ENCODE results near the gene ARID1B. TPM values are rescaled to one million over a fixed set of nuclear protein-coding genes. Genes with fewer than 3 reads are reported as not detected.

ARID1B gene
- total and polyA plus RNA-seq, 10 of the 15 experiments (the other 5 are each of a cell fraction or from before 2014, with no cell fraction given) = 24.7 to 133 (median 54.6) TPM

DNA sequence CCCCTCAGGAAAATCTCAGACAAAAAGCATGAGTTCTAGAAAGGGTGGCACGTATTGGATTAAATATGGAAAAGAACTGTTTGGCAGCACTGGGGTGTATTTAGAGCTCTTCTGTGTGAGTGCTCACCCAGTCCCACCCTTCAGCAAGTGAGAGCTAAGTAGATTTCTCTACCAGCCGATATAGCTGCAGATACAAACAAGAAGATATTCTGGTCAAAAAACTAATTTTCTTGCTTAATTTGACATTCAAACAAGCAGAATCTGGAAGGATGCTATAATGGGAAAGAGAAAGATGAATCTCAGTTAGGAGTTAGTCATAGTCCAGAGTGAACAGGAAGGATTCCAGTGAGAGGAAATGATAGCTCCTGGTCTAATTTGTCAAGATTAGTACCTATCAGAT, 314.1 kb downstream of the ARID1B start (continued):
- TF ChIP-seq BCL3 (IDR thresholded peaks at IDR 0.05; ENCODE audit: borderline replicate concordance, insufficient read depth, low read depth, low read length, poor library complexity, severe bottlenecking) = no peak

DNA sequence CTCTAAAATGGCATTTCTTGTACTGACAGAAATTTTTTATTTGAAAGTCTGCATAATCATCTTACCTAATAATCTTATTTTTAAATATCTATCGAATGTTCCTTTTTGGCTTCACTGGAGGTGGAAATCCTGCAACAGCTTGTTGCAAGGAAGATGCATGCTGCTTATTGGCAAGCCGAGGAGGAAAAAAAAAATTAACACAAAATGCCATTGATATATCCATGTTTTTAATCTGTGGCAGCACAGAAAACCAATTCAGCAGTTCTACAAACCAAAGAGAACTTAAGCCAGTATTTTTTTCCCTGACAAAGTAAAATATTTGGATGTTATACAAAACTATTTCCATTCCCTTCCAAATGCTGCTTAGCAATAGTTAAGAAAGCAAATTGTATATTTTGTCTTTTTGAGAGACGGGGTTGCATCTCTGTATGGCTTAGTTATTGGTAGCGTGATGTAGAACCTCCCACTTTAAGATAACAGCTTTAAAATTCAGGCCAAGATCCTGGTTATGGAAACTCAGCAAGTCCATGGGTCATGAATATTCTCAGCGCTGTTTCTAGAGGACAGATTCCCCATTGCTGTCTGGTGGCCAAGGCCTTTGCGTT, 314.8 kb downstream of the ARID1B start:
- Histone ChIP-seq H3K9me3 (replicated peaks; ENCODE audit: control insufficient read depth, insufficient read depth, low read length) (no peaks in the 10 kb centered on the region), H3K36me3 (ENCODE audit: control insufficient read depth in 2 of 2, insufficient read depth in 2 of 2, low read length in 1 of 2) (peaks cover 2 to 27% of the 10 kb centered on the region in 2 experiments), H3K27me3 (replicated peaks in 1 of 2; ENCODE audit: control insufficient read depth in 2 of 2, insufficient read depth in 2 of 2, low read length in 1 of 2) (no peaks in the 10 kb centered on the region), H4K20me1 (ENCODE audit: control insufficient read depth, insufficient read depth) (peaks cover 7% of the 10 kb centered on the region; the same call in 1 of the 2 replicates), H3K4me2 (ENCODE audit: control insufficient read depth, insufficient read depth) (no peak overlapping the region), H3K4me3 (no peak overlapping the region), H2AFZ (ENCODE audit: control insufficient read depth, low read depth, low read length) (no peak overlapping the region), H3K27ac (ENCODE audit: control insufficient read depth, insufficient read depth) (no peak overlapping the region), H3K4me1 (ENCODE audit: control insufficient read depth, insufficient read depth, low read length) (peaks cover 4% of the 10 kb centered on the region; the same call in 1 of the 2 replicates), H3K9ac (ENCODE audit: control insufficient read depth, insufficient read depth, low read length) (no peak overlapping the region), H3K79me2 (ENCODE audit: control insufficient read depth, insufficient read depth, low read length) (no peaks in the 10 kb centered on the region)
- SMC1A ChIA-PET (ENCODE audit: uncharacterized antibody, unreplicated experiment) = interaction anchor here (0.6 to 1.3 kb wide), 2 partner anchors 16 to 105 kb away, joined by 3 read pairs; no protein-coding TSS in a partner anchor
- ATAC-seq = no peak
- FAIRE-seq = no peak
- CTCF ChIA-PET = no interaction called here
- POLR2A ChIA-PET = no interaction called here
- intact Hi-C loops (cut with micrococcal nuclease; ENCODE audit: unreplicated experiment) (no loop called here), in situ Hi-C loops (cut with MboI) (no loop called here)
- 98% methylated on average over 6 of the region's 6 CpGs for WGBS (ENCODE audit: insufficient coverage, insufficient replicate concordance, low lambda C conversion rate, missing lambda C conversion rate)
- BruUV-seq (replicated peaks) = no TSS peak
- RAD21 ChIA-PET (ENCODE audit: unreplicated experiment) = no interaction called here
- DNase-seq (ENCODE audit: low read depth, low spot score) = no peak
- TF ChIP-seq RAD51 (IDR thresholded peaks at IDR 0.05) = no peak
- no peak for TF ChIP-seq YY1 (IDR thresholded peaks at IDR 0.05; ENCODE audit: low read depth, low read length)
- TF ChIP-seq CTCF (IDR thresholded peaks at IDR 0.05 in 2 of 3, conservative IDR thresholded peaks at IDR 0.05 in 1 of 3; ENCODE audit: control insufficient read depth in 2 of 3, extremely low read depth in 1 of 3, insufficient read depth in 1 of 3, low read depth in 3 of 3, low read length in 3 of 3) = no peak
- TF ChIP-seq RAD21 (IDR thresholded peaks at IDR 0.05; ENCODE audit: insufficient read depth, low read depth, low read length) = no peak
- TF ChIP-seq, protein P1, sequence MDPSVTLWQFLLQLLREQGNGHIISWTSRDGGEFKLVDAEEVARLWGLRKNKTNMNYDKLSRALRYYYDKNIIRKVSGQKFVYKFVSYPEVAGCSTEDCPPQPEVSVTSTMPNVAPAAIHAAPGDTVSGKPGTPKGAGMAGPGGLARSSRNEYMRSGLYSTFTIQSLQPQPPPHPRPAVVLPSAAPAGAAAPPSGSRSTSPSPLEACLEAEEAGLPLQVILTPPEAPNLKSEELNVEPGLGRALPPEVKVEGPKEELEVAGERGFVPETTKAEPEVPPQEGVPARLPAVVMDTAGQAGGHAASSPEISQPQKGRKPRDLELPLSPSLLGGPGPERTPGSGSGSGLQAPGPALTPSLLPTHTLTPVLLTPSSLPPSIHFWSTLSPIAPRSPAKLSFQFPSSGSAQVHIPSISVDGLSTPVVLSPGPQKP (IDR thresholded peaks at IDR 0.05; ENCODE audit: low read depth, low read length) = no peak
- TF ChIP-seq HDAC6 (IDR thresholded peaks at IDR 0.05; ENCODE audit: unreplicated experiment) = no peak
- TF ChIP-seq PML (IDR thresholded peaks at IDR 0.05; ENCODE audit: low read length) = no peak
- TF ChIP-seq, protein P2, sequence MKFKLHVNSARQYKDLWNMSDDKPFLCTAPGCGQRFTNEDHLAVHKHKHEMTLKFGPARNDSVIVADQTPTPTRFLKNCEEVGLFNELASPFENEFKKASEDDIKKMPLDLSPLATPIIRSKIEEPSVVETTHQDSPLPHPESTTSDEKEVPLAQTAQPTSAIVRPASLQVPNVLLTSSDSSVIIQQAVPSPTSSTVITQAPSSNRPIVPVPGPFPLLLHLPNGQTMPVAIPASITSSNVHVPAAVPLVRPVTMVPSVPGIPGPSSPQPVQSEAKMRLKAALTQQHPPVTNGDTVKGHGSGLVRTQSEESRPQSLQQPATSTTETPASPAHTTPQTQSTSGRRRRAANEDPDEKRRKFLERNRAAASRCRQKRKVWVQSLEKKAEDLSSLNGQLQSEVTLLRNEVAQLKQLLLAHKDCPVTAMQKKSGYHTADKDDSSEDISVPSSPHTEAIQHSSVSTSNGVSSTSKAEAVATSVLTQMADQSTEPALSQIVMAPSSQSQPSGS (IDR thresholded peaks at IDR 0.05; ENCODE audit: low read length) = no peak
- TF ChIP-seq TCF7 (IDR thresholded peaks at IDR 0.05; ENCODE audit: borderline replicate concordance) = no peak
- TF ChIP-seq MYB (IDR thresholded peaks at IDR 0.05; ENCODE audit: borderline replicate concordance, low read depth, low read length) = no peak
- TF ChIP-seq IRF4 (IDR thresholded peaks at IDR 0.05; ENCODE audit: low read depth, low read length) = no peak
- no peak for TF ChIP-seq NFXL1 (IDR thresholded peaks at IDR 0.05; ENCODE audit: borderline replicate concordance)
- TF ChIP-seq KDM1A (IDR thresholded peaks at IDR 0.05; ENCODE audit: borderline replicate concordance) = no peak
- no peak for TF ChIP-seq TAF1 (IDR thresholded peaks at IDR 0.05; ENCODE audit: borderline replicate concordance, low read depth, low read length)
- no peak for TF ChIP-seq BHLHE40 (IDR thresholded peaks at IDR 0.05; ENCODE audit: borderline replicate concordance in 1 of 2, low read depth in 2 of 2, low read length in 1 of 2)

Data from GM12878 (cell line).